ENCODE measurements around the gene CD1B.

DNA sequence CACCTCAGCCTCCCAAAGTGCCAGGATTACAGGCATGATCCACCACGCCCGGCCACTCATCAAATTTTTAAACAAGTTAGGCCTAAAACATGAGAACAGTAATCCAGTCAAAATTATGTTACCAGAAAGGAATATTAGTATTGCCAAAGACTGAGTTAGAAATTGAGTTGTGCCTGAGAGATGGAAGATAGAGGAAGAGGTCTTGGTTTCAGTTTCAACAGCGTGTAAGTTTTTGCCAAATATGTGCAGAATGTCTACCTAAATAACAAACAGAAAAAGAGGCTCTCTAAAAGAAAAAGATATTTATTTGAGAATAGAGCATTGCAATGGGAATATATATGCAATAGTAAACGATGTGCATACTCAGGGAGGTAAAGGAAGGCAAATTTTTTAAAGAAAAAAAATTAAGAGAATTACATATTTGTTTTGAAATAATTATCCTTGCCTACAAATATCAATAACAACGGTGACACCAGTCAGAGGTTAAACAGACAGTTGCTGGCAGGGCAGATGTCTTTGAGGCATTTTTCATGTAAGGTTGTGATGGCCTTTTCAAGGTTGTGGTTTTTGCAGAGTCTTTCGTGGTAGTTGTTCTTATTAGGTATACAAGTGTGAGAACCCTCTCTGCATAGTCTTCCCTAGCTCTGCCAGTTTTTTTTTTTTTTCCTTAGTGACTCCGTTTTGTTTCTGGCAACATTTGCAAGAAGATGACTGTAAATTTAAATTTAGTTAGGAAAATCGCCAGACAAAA lies 2.2 kb upstream of the CD1B start:
- TF ChIP-seq ZNF248 (tag by site-specific recombination; IDR thresholded peaks at IDR 0.05) (no peak), YY1 (tag by site-specific recombination; IDR thresholded peaks at IDR 0.05) (no peak), ZBTB48 (tag by site-specific recombination; IDR thresholded peaks at IDR 0.05) (no peak), ZNF837 (tag by site-specific recombination; IDR thresholded peaks at IDR 0.05) (no peak), SETDB1 (IDR thresholded peaks at IDR 0.05; ENCODE audit: insufficient read length, low read length) (no peak), ZNF513 (tag by site-specific recombination; IDR thresholded peaks at IDR 0.05) (no peak), ZNF398 (tag by site-specific recombination; IDR thresholded peaks at IDR 0.05) (no peak)
- TF ChIP-seq, protein P1, sequence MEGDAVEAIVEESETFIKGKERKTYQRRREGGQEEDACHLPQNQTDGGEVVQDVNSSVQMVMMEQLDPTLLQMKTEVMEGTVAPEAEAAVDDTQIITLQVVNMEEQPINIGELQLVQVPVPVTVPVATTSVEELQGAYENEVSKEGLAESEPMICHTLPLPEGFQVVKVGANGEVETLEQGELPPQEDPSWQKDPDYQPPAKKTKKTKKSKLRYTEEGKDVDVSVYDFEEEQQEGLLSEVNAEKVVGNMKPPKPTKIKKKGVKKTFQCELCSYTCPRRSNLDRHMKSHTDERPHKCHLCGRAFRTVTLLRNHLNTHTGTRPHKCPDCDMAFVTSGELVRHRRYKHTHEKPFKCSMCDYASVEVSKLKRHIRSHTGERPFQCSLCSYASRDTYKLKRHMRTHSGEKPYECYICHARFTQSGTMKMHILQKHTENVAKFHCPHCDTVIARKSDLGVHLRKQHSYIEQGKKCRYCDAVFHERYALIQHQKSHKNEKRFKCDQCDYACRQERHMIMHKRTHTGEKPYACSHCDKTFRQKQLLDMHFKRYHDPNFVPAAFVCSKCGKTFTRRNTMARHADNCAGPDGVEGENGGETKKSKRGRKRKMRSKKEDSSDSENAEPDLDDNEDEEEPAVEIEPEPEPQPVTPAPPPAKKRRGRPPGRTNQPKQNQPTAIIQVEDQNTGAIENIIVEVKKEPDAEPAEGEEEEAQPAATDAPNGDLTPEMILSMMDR (tag by site-specific recombination; IDR thresholded peaks at IDR 0.05): no peak
- TF ChIP-seq, protein P2, sequence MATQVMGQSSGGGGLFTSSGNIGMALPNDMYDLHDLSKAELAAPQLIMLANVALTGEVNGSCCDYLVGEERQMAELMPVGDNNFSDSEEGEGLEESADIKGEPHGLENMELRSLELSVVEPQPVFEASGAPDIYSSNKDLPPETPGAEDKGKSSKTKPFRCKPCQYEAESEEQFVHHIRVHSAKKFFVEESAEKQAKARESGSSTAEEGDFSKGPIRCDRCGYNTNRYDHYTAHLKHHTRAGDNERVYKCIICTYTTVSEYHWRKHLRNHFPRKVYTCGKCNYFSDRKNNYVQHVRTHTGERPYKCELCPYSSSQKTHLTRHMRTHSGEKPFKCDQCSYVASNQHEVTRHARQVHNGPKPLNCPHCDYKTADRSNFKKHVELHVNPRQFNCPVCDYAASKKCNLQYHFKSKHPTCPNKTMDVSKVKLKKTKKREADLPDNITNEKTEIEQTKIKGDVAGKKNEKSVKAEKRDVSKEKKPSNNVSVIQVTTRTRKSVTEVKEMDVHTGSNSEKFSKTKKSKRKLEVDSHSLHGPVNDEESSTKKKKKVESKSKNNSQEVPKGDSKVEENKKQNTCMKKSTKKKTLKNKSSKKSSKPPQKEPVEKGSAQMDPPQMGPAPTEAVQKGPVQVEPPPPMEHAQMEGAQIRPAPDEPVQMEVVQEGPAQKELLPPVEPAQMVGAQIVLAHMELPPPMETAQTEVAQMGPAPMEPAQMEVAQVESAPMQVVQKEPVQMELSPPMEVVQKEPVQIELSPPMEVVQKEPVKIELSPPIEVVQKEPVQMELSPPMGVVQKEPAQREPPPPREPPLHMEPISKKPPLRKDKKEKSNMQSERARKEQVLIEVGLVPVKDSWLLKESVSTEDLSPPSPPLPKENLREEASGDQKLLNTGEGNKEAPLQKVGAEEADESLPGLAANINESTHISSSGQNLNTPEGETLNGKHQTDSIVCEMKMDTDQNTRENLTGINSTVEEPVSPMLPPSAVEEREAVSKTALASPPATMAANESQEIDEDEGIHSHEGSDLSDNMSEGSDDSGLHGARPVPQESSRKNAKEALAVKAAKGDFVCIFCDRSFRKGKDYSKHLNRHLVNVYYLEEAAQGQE (tag by site-specific recombination; IDR thresholded peaks at IDR 0.05): no peak
- TF ChIP-seq, protein P3, sequence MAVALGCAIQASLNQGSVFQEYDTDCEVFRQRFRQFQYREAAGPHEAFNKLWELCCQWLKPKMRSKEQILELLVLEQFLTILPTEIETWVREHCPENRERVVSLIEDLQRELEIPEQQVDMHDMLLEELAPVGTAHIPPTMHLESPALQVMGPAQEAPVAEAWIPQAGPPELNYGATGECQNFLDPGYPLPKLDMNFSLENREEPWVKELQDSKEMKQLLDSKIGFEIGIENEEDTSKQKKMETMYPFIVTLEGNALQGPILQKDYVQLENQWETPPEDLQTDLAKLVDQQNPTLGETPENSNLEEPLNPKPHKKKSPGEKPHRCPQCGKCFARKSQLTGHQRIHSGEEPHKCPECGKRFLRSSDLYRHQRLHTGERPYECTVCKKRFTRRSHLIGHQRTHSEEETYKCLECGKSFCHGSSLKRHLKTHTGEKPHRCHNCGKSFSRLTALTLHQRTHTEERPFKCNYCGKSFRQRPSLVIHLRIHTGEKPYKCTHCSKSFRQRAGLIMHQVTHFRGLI (tag by site-specific recombination; IDR thresholded peaks at IDR 0.05): no peak

Measured in HEK293 (cell line).